Left ventricle myocardium inferior (tissue), 1 donor: ENCODE measurements around the gene SPATA31C1. TPM values are rescaled to one million over a fixed set of nuclear protein-coding genes. Genes with fewer than 3 reads are reported as not detected.
"Not testable (repeated sequence)": the region's sequence is repeated elsewhere in the genome, so short reads cannot be mapped to it uniquely, and the experiment has no call there.

Experiments used
- DNase-seq: peaks from one replicate; pipeline ENCODE4 v3.0.0-alpha.2; 2020
- H3K27ac ChIP-seq: fragments of 200-600 bp; replicated peaks from 2 replicates; pipeline ENCODE4 v1.8.0; 2021
- H3K27me3 ChIP-seq: fragments of 200-600 bp; 2 replicates; pipeline ENCODE4 v1.8.0; 2021; ENCODE audit warnings: low read depth
- H3K36me3 ChIP-seq: fragments of 200-600 bp; 2 replicates; pipeline ENCODE4 v1.8.0; 2021
- H3K4me1 ChIP-seq: fragments of 200-600 bp; 2 replicates; pipeline ENCODE4 v1.8.0; 2021
- H3K4me3 ChIP-seq: fragments of 200-600 bp; 2 replicates; pipeline ENCODE4 v1.8.0; 2021; ENCODE audit warnings: mild to moderate bottlenecking, moderate library complexity
- H3K9me3 ChIP-seq: fragments of 200-600 bp; replicated peaks from 2 replicates; pipeline ENCODE4 v1.8.0; 2021
- intact Hi-C: fragments of 100-400 bp; cut with micrococcal nuclease; formaldehyde crosslinking; loops from one replicate; pipeline ENCODE4 v1.11.0; 2022
- total RNA-seq: library from RNA; stranded (reverse); fragmentation: NEBNext Ultra II Directional; extraction: Animal tissue kit (Norgen Biotek cat#: 25700); gene quantifications from one replicate; pipeline ENCODE4 v1.2.1, GENCODE V29; 2021
- TF ChIP-seq, protein P1 (sequence below): fragments of 200-600 bp; IDR thresholded peaks from 2 replicates; pipeline ENCODE4 v1.8.0; 2021; ENCODE audit warnings: antibody characterized with exemption, mild to moderate bottlenecking, borderline replicate concordance
- donor health status: DM: no; HTN: yes; CAD: no; lungs with severe emphysema.

SPATA31C1 gene
- total RNA-seq, 1 donor from 2014 or later, result not detected

GRCh38 chr9:87891754-87892153 lies 26.0 kb upstream of the SPATA31C1 start:
- TF ChIP-seq, protein P1, sequence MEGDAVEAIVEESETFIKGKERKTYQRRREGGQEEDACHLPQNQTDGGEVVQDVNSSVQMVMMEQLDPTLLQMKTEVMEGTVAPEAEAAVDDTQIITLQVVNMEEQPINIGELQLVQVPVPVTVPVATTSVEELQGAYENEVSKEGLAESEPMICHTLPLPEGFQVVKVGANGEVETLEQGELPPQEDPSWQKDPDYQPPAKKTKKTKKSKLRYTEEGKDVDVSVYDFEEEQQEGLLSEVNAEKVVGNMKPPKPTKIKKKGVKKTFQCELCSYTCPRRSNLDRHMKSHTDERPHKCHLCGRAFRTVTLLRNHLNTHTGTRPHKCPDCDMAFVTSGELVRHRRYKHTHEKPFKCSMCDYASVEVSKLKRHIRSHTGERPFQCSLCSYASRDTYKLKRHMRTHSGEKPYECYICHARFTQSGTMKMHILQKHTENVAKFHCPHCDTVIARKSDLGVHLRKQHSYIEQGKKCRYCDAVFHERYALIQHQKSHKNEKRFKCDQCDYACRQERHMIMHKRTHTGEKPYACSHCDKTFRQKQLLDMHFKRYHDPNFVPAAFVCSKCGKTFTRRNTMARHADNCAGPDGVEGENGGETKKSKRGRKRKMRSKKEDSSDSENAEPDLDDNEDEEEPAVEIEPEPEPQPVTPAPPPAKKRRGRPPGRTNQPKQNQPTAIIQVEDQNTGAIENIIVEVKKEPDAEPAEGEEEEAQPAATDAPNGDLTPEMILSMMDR, result no peak
- intact Hi-C loops, result no loop called here

DNA sequence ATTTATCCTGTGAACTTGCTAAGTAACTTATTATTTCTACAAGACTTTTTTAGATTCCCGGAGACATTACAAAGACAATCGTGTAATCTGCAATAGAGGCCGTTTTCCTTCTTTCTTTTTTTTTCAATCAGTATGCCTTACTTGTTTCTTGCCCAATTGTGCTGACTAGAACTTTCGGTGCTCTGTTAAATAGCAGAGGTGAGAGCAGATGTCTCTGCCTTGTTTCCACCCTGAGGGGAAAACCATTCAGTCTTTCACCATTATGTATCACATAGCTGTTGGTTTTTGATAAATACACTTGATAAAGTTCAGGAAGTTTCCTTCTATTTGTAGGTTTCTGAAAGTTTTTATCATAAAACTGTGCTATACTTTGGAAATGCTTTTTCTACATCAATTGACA lies 24.8 kb upstream of the SPATA31C1 start:
- intact Hi-C loops, result no loop called here
- Histone ChIP-seq H3K4me3 (no peak overlapping the region), H3K36me3 (no peaks in the 10 kb centered on the region), H3K4me1 (no peaks in the 10 kb centered on the region), H3K27ac (no peak overlapping the region), H3K27me3 (peaks cover 21% of the 10 kb centered on the region), H3K9me3 (peaks cover 14% of the 10 kb centered on the region)
- TF ChIP-seq, protein P1, result no peak
- no peak for DNase-seq

More at GRCh38 chr9:87891754-87892153, 26.0 kb upstream of the SPATA31C1 start:
- H3K4me3 ChIP-seq, result no peak overlapping the region
- no peaks in the 10 kb centered on the region for H3K4me1 ChIP-seq
- no peaks in the 10 kb centered on the region for H3K36me3 ChIP-seq
- H3K27ac ChIP-seq, result no peak overlapping the region
- H3K9me3 ChIP-seq, result peaks cover 11% of the 10 kb centered on the region
- no peak for DNase-seq
- H3K27me3 ChIP-seq, result peaks cover 27% of the 10 kb centered on the region

DNA sequence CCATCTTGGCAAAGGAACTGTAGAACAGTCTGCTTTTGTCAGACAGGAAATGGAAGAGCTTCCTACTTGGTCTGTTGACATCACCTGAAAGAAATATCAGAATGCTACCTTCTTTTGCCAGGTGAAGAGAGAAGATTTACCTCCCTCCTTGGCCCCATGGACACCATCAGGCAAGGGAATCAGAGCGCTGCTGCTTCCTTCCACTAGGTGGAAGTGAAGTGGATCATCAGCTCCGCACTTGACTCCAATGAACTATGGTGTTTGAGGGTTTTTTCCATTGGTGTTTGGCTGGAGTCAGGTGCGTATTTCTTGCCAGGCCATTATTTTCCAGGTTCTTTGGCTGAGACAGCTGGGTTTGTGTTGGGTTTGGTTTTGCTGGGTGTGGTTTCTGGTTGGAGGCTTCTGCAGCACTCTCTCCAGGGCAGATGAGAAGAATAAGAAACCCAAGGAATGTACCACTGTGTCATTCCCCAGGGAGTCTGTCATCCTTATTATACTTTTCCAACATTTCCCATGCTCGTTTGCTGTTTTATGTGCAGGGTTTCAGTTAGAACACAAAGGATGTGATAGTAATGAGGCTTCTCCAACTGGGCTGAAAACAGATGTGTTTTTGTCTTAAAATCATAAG lies 22.6 kb upstream of the SPATA31C1 start:
- Histone ChIP-seq H3K36me3 (no peaks in the 10 kb centered on the region), H3K4me3 (no peak overlapping the region), H3K27me3 (peaks cover 14% of the 10 kb centered on the region), H3K9me3 (peaks cover 16% of the 10 kb centered on the region), H3K27ac (no peak overlapping the region), H3K4me1 (no peaks in the 10 kb centered on the region)
- TF ChIP-seq, protein P1, result no peak
- intact Hi-C loops, result no loop called here
- no peak for DNase-seq

- TF ChIP-seq, protein P1, result no peak
- no peak for DNase-seq
- H3K9me3 ChIP-seq, result peaks cover 21% of the 10 kb centered on the region
- H3K4me1 ChIP-seq, result no peaks in the 10 kb centered on the region
- no peak overlapping the region for H3K4me3 ChIP-seq
- H3K27me3 ChIP-seq, result peaks cover 19% of the 10 kb centered on the region
- H3K27ac ChIP-seq, result no peak overlapping the region
- intact Hi-C loops, result no loop called here
- no peaks in the 10 kb centered on the region for H3K36me3 ChIP-seq
Observed at GRCh38 chr9:87896891-87897290, 20.9 kb upstream of the SPATA31C1 start.

DNA sequence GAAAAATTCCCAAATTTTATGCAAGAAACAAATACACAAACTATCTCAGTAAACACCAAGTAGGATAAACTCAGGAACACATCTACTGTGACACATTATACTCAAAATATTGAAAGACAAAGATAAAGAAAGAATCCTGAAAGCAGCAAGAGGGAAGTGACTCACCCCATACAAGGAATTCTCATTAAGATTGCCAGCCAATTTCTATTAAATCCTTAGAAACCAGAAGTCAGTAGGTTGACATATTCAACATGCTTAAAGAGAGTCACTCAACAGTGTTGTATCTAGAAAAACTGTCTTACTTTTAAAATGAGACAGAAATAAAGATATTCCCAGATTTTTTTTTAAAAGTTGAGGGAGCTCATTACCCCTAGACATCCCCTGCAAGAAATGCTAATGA lies 19.6 kb upstream of the SPATA31C1 start:
- Histone ChIP-seq H3K4me1 (no peaks in the 10 kb centered on the region), H3K27ac (no peak overlapping the region), H3K9me3 (peaks cover 34% of the 10 kb centered on the region), H3K4me3 (no peak overlapping the region), H3K36me3 (no peaks in the 10 kb centered on the region), H3K27me3 (peaks cover 19% of the 10 kb centered on the region)
- intact Hi-C loops, result no loop called here
- no peak for DNase-seq
- TF ChIP-seq, protein P1, result no peak

DNA sequence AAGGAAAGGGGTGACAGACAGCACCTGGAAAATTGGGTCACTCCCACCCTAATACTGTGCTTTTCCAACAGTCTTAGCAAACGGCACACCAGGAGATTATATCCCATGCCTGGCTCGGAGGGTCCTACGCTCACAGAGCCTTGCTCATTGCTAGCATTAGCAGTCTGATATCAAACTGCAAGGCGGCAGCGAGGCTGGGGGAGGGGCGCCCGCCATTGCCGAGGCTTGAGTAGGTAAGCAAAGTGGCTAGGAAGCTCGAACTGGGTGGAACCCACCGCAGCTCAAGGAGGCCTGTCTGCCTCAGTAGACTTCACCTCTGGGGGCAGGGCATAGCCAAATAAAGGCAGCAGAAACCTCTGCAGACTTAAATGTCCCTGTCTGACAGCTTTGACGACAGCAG lies 15.4 kb upstream of the SPATA31C1 start:
- H3K4me3 ChIP-seq, DNase-seq, intact Hi-C loops, H3K27me3 ChIP-seq, H3K4me1 ChIP-seq, H3K36me3 ChIP-seq, H3K27ac ChIP-seq: not testable (repeated sequence)
- H3K9me3 ChIP-seq, result peaks cover 42% of the 10 kb centered on the region
